WTC11 (cell line): ENCODE results near the gene OR5B21. TPM values are rescaled to one million over a fixed set of nuclear protein-coding genes. Genes with fewer than 3 reads are reported as not detected.

Experiments used
- ATAC-seq: fragments of 200-7000 bp; cut with Tn5 transposase; 2 replicates; pipeline ENCODE4 v1.10.0; 2021; ENCODE audit warnings: mild to moderate bottlenecking, moderate library complexity
- CTCF ChIA-PET: fragments of 300-600 bp; sonication (Branson Sonifier 250); formaldehyde crosslinking; loops from one replicate; lab custom pipeline; 2021; ENCODE audit warnings: antibody characterized with exemption; lab: Charles Lee
- POLR2A ChIA-PET: fragments of 350-600 bp; sonication (Branson Sonifier 250); formaldehyde crosslinking; loops from one replicate; lab custom pipeline; 2021; ENCODE audit warnings: antibody characterized with exemption; lab: Charles Lee
- DNase-seq: peaks from one replicate; pipeline ENCODE4 v3.0.0; 2021; ENCODE audit warnings: low spot score
- H3K27ac Mint-ChIP-seq: 2 replicates; pipeline ENCODE4 v1.8.0; 2021; ENCODE audit warnings: mixed read lengths
- H3K27me3 Mint-ChIP-seq: 2 replicates; pipeline ENCODE4 v1.8.0; 2021; ENCODE audit warnings: low read depth, mild to moderate bottlenecking, moderate library complexity, mixed read lengths
- H3K36me3 Mint-ChIP-seq: 2 replicates; pipeline ENCODE4 v1.8.0; 2021; ENCODE audit warnings: mixed read lengths
- H3K4me1 Mint-ChIP-seq: 2 replicates; pipeline ENCODE4 v1.8.0; 2022; ENCODE audit warnings: mixed read lengths
- H3K4me3 Mint-ChIP-seq: 2 replicates; pipeline ENCODE4 v1.8.0; 2021; ENCODE audit warnings: mild to moderate bottlenecking, moderate library complexity, mixed read lengths
- H3K9me3 Mint-ChIP-seq: 2 replicates; pipeline ENCODE4 v1.8.0; 2021; ENCODE audit warnings: mixed read lengths
- CBFB ChIP-seq: sonication (generic); formaldehyde crosslinking; IDR thresholded peaks from 2 replicates; pipeline ENCODE4 v1.8.1; 2022; ENCODE audit warnings: mild to moderate bottlenecking, low read depth, missing genetic modification reagents
- ERG ChIP-seq: fragments of 250-450 bp; sonication (Bioruptor Pico); IDR thresholded peaks from 2 replicates; pipeline ENCODE4 v1.8.0; 2021; ENCODE audit warnings: mild to moderate bottlenecking
- ESRRA ChIP-seq: sonication (generic); formaldehyde crosslinking; IDR thresholded peaks from 2 replicates; pipeline ENCODE4 v1.8.1; 2022; ENCODE audit warnings: mild to moderate bottlenecking, missing genetic modification reagents, borderline replicate concordance
- ETV6 ChIP-seq: sonication (generic); formaldehyde crosslinking; IDR thresholded peaks from 2 replicates; pipeline ENCODE4 v1.8.1; 2022; ENCODE audit warnings: mild to moderate bottlenecking, missing genetic modification reagents
- GABPB1 ChIP-seq: sonication (generic); formaldehyde crosslinking; IDR thresholded peaks from 2 replicates; pipeline ENCODE4 v1.8.1; 2023; ENCODE audit warnings: mild to moderate bottlenecking, missing genetic modification reagents
- GRHL2 ChIP-seq: fragments of 250-450 bp; sonication (Bioruptor Pico); IDR thresholded peaks from 2 replicates; pipeline ENCODE4 v1.8.0; 2022; ENCODE audit warnings: mild to moderate bottlenecking, moderate library complexity; ENCODE audit not compliant: insufficient replicate concordance, severe bottlenecking
- GTF2I ChIP-seq: fragments of 250-450 bp; sonication (Bioruptor Pico); conservative IDR thresholded peaks from 2 replicates; pipeline ENCODE4 v1.4.0; 2021; ENCODE audit warnings: mild to moderate bottlenecking
- NFYB ChIP-seq: sonication (generic); formaldehyde crosslinking; conservative IDR thresholded peaks from 2 replicates; pipeline ENCODE4 v1.8.0; 2022; ENCODE audit warnings: low read depth, missing genetic modification reagents
- NR2C2 ChIP-seq: sonication (generic); formaldehyde crosslinking; IDR thresholded peaks from 2 replicates; pipeline ENCODE4 v1.8.0; 2022; ENCODE audit warnings: mild to moderate bottlenecking, missing genetic modification reagents
- PREB ChIP-seq: sonication (generic); formaldehyde crosslinking; IDR thresholded peaks from 2 replicates; pipeline ENCODE4 v1.8.1; 2022; ENCODE audit warnings: mild to moderate bottlenecking, missing genetic modification reagents, moderate library complexity, borderline replicate concordance
- RELA ChIP-seq: sonication (generic); formaldehyde crosslinking; IDR thresholded peaks from 2 replicates; pipeline ENCODE4 v1.8.1; 2022; ENCODE audit warnings: missing genetic modification reagents, mild to moderate bottlenecking, borderline replicate concordance
- SP1 ChIP-seq: sonication (generic); formaldehyde crosslinking; conservative IDR thresholded peaks from 2 replicates; pipeline ENCODE4 v1.8.1; 2022; ENCODE audit warnings: missing genetic modification reagents
- STAT6 ChIP-seq: sonication (generic); formaldehyde crosslinking; conservative IDR thresholded peaks from 2 replicates; pipeline ENCODE4 v1.8.1; 2023; ENCODE audit warnings: mild to moderate bottlenecking, low read depth, missing genetic modification reagents, moderate library complexity
- TCF7 ChIP-seq: sonication (generic); formaldehyde crosslinking; IDR thresholded peaks from 2 replicates; pipeline ENCODE4 v1.8.0; 2022; ENCODE audit warnings: mild to moderate bottlenecking, low read depth, missing genetic modification reagents, moderate library complexity
- ZBTB21 ChIP-seq: sonication (generic); formaldehyde crosslinking; IDR thresholded peaks from 2 replicates; pipeline ENCODE4 v1.8.1; 2023; ENCODE audit warnings: mild to moderate bottlenecking, missing genetic modification reagents, borderline replicate concordance
- ZBTB43 ChIP-seq: sonication (generic); formaldehyde crosslinking; IDR thresholded peaks from 2 replicates; pipeline ENCODE4 v1.8.1; 2023; ENCODE audit warnings: mild to moderate bottlenecking, missing genetic modification reagents
- ZNF138 ChIP-seq: sonication (generic); formaldehyde crosslinking; conservative IDR thresholded peaks from 2 replicates; pipeline ENCODE4 v1.8.1; 2022; ENCODE audit warnings: mild to moderate bottlenecking, moderate library complexity, missing genetic modification reagents
- ZNF232 ChIP-seq: sonication (generic); formaldehyde crosslinking; IDR thresholded peaks from 2 replicates; pipeline ENCODE4 v1.8.0; 2022; ENCODE audit warnings: mild to moderate bottlenecking, missing genetic modification reagents
- ZNF263 ChIP-seq: sonication (generic); formaldehyde crosslinking; IDR thresholded peaks from 2 replicates; pipeline ENCODE4 v1.8.1; 2022; ENCODE audit warnings: low read depth, mild to moderate bottlenecking, moderate library complexity, missing genetic modification reagents
- ZNF423 ChIP-seq: fragments of 250-450 bp; sonication (Bioruptor Pico); IDR thresholded peaks from 2 replicates; pipeline ENCODE4 v2.1.2; 2022; ENCODE audit warnings: mild to moderate bottlenecking, moderate library complexity
- ZSCAN18 ChIP-seq: fragments of 250-450 bp; sonication (Bioruptor Pico); IDR thresholded peaks from 2 replicates; pipeline ENCODE4 v2.1.2; 2022; ENCODE audit warnings: mild to moderate bottlenecking, moderate library complexity
- total RNA-seq: library from RNA; stranded (reverse); gene quantifications from 3 replicates; pipeline ENCODE4 v1.2.3, GENCODE V29; 2021

OR5B21 gene
- total RNA-seq, 1 experiment from 2014 or later: not detected

- no peak overlapping the region for H3K4me3 Mint-ChIP-seq
- H3K27ac Mint-ChIP-seq: no peak overlapping the region
- H3K4me1 Mint-ChIP-seq: peaks cover 8% of the 10 kb centered on the region
- peaks cover 11% of the 10 kb centered on the region for H3K36me3 Mint-ChIP-seq
- H3K27me3 Mint-ChIP-seq: peaks cover 3% of the 10 kb centered on the region
- DNase-seq (no peak), ATAC-seq (no peak)
- H3K9me3 Mint-ChIP-seq: peaks cover 17% of the 10 kb centered on the region
- no peak for TF ChIP-seq PREB (CRISPR knock-in tag)
- TF ChIP-seq ZNF138 (CRISPR knock-in tag): no peak
- TF ChIP-seq GRHL2 (CRISPR knock-in tag): no peak
- no peak for TF ChIP-seq ESRRA (CRISPR knock-in tag)
- no peak for TF ChIP-seq ZSCAN18
- TF ChIP-seq CBFB: no peak
- TF ChIP-seq ZBTB21 (CRISPR knock-in tag): no peak
- no peak for TF ChIP-seq ZNF232 (CRISPR knock-in tag)
- TF ChIP-seq NFYB: no peak
- no peak for TF ChIP-seq NR2C2 (CRISPR knock-in tag)
- TF ChIP-seq ETV6 (CRISPR knock-in tag): no peak
- no peak for TF ChIP-seq ERG (CRISPR knock-in tag)
- no peak for TF ChIP-seq SP1 (CRISPR knock-in tag)
- no peak for TF ChIP-seq TCF7 (CRISPR knock-in tag)
- TF ChIP-seq, all 79 proteins: peak for 0
- POLR2A ChIA-PET: no interaction called here
- CTCF ChIA-PET: interaction anchor here (0.7 to 1.4 kb wide), 2 partner anchors 41 to 271 kb away, joined by 3 read pairs; no protein-coding TSS in a partner anchor
Observed at GRCh38 chr11:58526721-58527120, 18.8 kb upstream of the OR5B21 start.

GRCh38 chr11:58525037-58525614, 17.2 kb upstream of the OR5B21 start:
- H3K27me3 Mint-ChIP-seq: no peaks in the 10 kb centered on the region; the same call in 1 of the 2 replicates
- DNase-seq (no peak), ATAC-seq (no peak)
- POLR2A ChIA-PET: no interaction called here
- CTCF ChIA-PET: interaction anchor here (0.6 to 2.0 kb wide), 17 partner anchors 12 to 1068 kb away, joined by 3 to 36 read pairs (median 8); partner anchors contain the start of gene BTBD18
- peaks cover 8% of the 10 kb centered on the region for H3K4me1 Mint-ChIP-seq
- no peaks in the 10 kb centered on the region for H3K36me3 Mint-ChIP-seq
- peaks cover 6% of the 10 kb centered on the region; the same call in 1 of the 2 replicates for H3K9me3 Mint-ChIP-seq
- TF ChIP-seq NR2C2 (CRISPR knock-in tag) (no peak), STAT6 (CRISPR knock-in tag) (no peak), ZNF138 (CRISPR knock-in tag) (no peak), ZBTB43 (CRISPR knock-in tag) (no peak), GABPB1 (CRISPR knock-in tag) (no peak), GTF2I (no peak), ZNF423 (no peak), ZBTB21 (CRISPR knock-in tag) (no peak), ZNF263 (CRISPR knock-in tag) (no peak), RELA (no peak), ETV6 (CRISPR knock-in tag) (no peak)
- H3K4me3 Mint-ChIP-seq: no peak overlapping the region
- H3K27ac Mint-ChIP-seq: no peak overlapping the region
